Lung (tissue), 12 donors: ENCODE results near the gene SERTAD1. TPM values are rescaled to one million over a fixed set of nuclear protein-coding genes. Genes with fewer than 3 reads are reported as not detected.

Source experiments
- ATAC-seq: fragments of 200-7000 bp; cut with Tn5 transposase; one replicate; pipeline ENCODE4 v1.9.1; 2020; ENCODE audit warnings: moderate number of reproducible peaks; ENCODE audit not compliant: insufficient read depth, low FRiP score
- DNase-seq, 3 donors: peaks; one replicate each; pipeline ENCODE4 v3.0.0-alpha.2; 2013 to 2017
- H3K27ac ChIP-seq, 2 donors: one replicate each; pipeline ENCODE4 v1.5.1; 2013; ENCODE audit warnings: mild to moderate bottlenecking in 2 of 2, moderate library complexity in 2 of 2, control low read depth in 1 of 2, inconsistent platforms in 1 of 2, low read depth in 1 of 2, low read length in 1 of 2
- H3K27me3 ChIP-seq, 3 donors: one replicate each; pipeline ENCODE4 v1.5.1; 2013; ENCODE audit warnings: low read length in 2 of 3; ENCODE audit not compliant: control insufficient read depth in 3 of 3, insufficient read depth in 3 of 3
- H3K36me3 ChIP-seq, 4 donors: one replicate each; pipeline ENCODE4 v1.5.1; 2013; ENCODE audit warnings: low read length in 4 of 4, mild to moderate bottlenecking in 1 of 4, moderate library complexity in 1 of 4; ENCODE audit not compliant: control insufficient read depth in 4 of 4, insufficient read depth in 4 of 4
- H3K4me1 ChIP-seq, 5 donors: one replicate each; pipeline ENCODE4 v1.5.1; 2013; ENCODE audit warnings: low read length in 5 of 5, mild to moderate bottlenecking in 2 of 5, moderate library complexity in 1 of 5; ENCODE audit not compliant: control insufficient read depth in 5 of 5, insufficient read depth in 5 of 5
- H3K4me3 ChIP-seq: one replicate; pipeline ENCODE4 v1.5.1; 2013; ENCODE audit warnings: mild to moderate bottlenecking, control low read depth, moderate library complexity
- H3K9ac ChIP-seq, 2 donors: one replicate each; pipeline ENCODE4 v1.5.1; 2013; ENCODE audit warnings: low read length in 2 of 2, control low read depth in 1 of 2; ENCODE audit not compliant: insufficient read depth in 1 of 2
- H3K9me3 ChIP-seq, 4 donors: one replicate each; pipeline ENCODE4 v1.5.1; 2013; ENCODE audit warnings: low read length in 3 of 4, mild to moderate bottlenecking in 1 of 4, moderate library complexity in 1 of 4; ENCODE audit not compliant: control insufficient read depth in 4 of 4, insufficient read depth in 3 of 4
- CTCF ChIP-seq: IDR thresholded peaks from 2 replicates; pipeline ENCODE4 v1.5.1; 2012; ENCODE audit warnings: mild to moderate bottlenecking; ENCODE audit errors: control extremely low read depth, extremely low read depth
- WGBS, 2 donors: extraction: QIAGEN DNeasy Blood & Tissue Kit; methylation state at CpG; one replicate each; pipeline ENCODE4 v1.1.7; 2013; 5-methylcytosine and 5-hydroxymethylcytosine counted together
- polyA plus RNA-seq, 2 donors: library from polyadenylated mRNA; stranded (reverse); fragments of 200-250 nt; gene quantifications; one replicate each; pipeline ENCODE4 v1.2.1, GENCODE V29; 2013
- total RNA-seq, 2 donors: library from RNA; depleted of rRNA in 1 of 2; stranded (reverse); fragments of >200 nt in 1 of 2; gene quantifications; one replicate each; pipeline ENCODE4 v1.2.1, GENCODE V29; 2014 to 2021
- donor health status: control.
- donor health status: control.
- donor health status: Bipolar disorder and iron deficiency.
- donor health status: healthy.
- donor health status: DM: yes; HTN: yes; CAD: no.

The SERTAD1 gene
- total and polyA plus RNA-seq, 4 donors, result 10.8 to 37.9 (median 24.2) TPM

GRCh38 chr19:40387155-40387554 is 38.6 kb downstream of the SERTAD1 start:
- WGBS, 2 donors, result 95% methylated on average over 10 of the region's 10 CpGs
- Histone ChIP-seq H3K36me3 (no peaks in the 10 kb centered on the region), H3K27me3 (no peaks in the 10 kb centered on the region), H3K4me1 (peaks cover 0 to 2% (median 0%) of the 10 kb centered on the region in 5 donors), H3K4me3 (no peak overlapping the region), H3K9ac (no peak overlapping the region), H3K27ac (no peak overlapping the region), H3K9me3 (no peaks in the 10 kb centered on the region)
- no peak for TF ChIP-seq CTCF
- ATAC-seq (no peak), DNase-seq (no peak)

GRCh38 chr19:40383668-40384248 is 42.0 kb downstream of the SERTAD1 start:
- H3K9ac ChIP-seq, result no peak overlapping the region
- no peak overlapping the region for H3K27ac ChIP-seq
- WGBS, 2 donors, result 86 to 91% methylated on average over 28 of the region's 28 CpGs
- no peak overlapping the region for H3K4me3 ChIP-seq
- ATAC-seq, result no peak
- DNase-seq, result no peak
- no peaks in the 10 kb centered on the region for H3K27me3 ChIP-seq
- peaks cover 0 to 19% (median 1%) of the 10 kb centered on the region in 4 donors for H3K36me3 ChIP-seq
- H3K9me3 ChIP-seq, result no peaks in the 10 kb centered on the region
- no peaks in the 10 kb centered on the region for H3K4me1 ChIP-seq
- no peak for TF ChIP-seq CTCF

DNA sequence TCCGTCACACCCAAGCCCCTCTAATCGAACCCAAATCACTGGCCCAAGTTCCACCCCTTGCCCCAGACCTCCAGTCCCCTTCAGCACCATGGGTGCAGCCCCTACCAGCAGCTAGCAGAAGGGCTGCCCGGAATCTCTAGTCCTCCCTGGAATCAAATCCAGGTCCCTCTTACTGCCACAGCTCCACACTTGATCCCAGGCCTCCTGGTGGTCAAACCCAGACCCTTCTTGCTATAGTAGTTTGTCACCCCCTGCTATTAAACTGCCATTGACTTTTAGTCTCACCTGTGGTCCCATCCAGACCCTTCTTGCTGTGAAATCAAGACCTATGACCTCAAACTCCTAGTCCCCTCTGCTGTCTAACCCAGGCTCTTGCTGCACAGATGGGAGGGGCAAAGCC is 44.5 kb downstream of the SERTAD1 start:
- DNase-seq (no peak), ATAC-seq (no peak)
- no peak overlapping the region for H3K9ac ChIP-seq
- H3K9me3 ChIP-seq, result no peaks in the 10 kb centered on the region
- peaks cover 0 to 40% (median 8%) of the 10 kb centered on the region in 4 donors for H3K36me3 ChIP-seq
- H3K4me1 ChIP-seq, result no peaks in the 10 kb centered on the region
- no peak for TF ChIP-seq CTCF
- no peaks in the 10 kb centered on the region for H3K27me3 ChIP-seq
- H3K4me3 ChIP-seq, result no peak overlapping the region
- no peak overlapping the region for H3K27ac ChIP-seq
- WGBS, 2 donors, result 62 to 81% methylated on average over 3 of the region's 3 CpGs
